HG03045 (cell line): ENCODE data around the gene SLC19A2.

Experiments
- ATAC-seq: cut with Tn5 transposase; IDR thresholded peaks from one replicate; pipeline ENCODE4 v1.9.1; 2021; ENCODE audit warnings: mild to moderate bottlenecking, moderate library complexity; ENCODE audit not compliant: unreplicated experiment

Gene SLC19A2

DNA sequence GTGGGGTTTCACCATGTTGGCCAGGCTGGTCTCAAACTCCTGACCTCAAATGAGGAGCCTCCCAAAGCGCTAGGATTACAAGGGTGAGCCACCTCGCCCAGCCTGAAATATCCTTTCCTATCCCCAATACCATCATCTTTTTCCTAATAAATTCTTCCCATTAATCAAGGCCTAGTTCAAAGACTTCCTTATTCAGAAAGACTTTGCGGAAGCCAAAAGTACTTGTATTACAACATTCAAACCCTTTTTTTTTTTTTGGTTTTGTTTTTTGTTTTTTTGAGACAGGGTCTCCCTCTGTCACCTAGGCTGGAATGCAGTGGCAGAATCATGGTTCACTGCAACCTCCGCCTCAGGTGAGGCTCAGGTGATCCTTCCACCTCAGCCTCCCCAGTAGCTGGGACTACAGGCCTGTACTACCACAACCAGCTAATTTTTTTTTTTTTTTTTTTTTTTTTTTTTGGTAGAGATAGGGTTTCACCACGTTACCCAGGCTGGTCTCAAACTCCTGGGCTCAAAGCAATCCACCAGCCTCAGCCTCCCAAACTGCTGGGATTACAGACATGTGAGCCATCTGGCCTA, 7.6 kb downstream of the SLC19A2 start:
- ATAC-seq: no peak

DNA sequence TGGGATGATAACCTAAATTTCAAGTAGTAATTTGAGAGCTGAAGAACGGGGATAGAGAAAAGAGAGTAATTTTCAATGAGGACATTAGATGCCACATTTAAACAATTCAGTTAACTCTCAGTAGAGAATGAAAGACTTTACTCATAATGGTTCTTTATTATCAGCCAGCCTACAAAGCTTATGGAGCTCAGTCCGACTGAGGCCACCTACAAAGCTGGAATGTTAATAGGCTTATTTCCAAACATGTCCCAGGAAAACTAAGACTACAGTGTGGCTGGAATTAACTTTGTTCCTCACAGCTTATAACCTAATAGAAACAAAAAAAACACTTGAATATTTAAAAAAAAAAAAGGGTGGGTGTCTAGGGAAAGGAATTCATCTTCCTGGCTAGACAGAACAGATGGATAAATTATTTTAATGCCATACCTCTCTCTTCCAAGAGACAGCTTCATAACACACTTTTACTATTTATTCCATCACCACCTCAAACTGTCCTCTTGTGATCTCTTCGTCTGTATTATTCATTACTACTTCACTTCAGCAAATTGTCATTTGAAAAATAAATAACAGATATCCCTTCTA, 9.8 kb downstream of the SLC19A2 start:
- no peak for ATAC-seq

DNA sequence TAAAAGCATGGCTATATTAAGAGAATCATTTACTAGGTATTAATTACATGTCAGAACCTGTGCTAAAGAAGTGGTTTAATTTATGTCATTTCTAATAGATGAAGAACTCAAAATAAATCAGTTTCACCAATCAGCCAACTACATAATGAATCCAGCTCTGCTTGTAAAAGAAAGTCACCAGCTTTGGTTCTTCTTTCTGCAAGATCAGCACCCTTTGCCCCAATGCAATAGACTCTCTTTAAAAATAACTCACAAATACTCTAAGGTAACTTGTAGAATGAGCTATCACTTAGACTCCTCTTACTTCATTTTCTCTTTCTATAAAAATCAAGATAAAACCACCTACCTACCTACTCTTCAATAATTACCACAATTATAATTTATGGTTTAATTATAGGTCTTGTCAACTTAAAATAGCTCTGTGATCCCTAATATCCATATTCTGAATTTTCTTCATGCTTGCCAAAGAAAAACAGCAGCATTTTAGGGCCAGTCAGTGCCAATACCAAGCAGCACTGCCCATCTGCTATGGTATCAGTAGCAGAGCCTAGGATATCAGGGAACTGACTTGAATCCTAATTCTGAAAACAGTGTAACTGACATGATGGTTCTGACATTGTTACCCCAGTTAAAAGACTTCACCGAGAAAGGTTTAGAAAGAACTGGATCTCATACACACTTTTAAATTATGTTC, 11.3 kb downstream of the SLC19A2 start:
- no peak for ATAC-seq

DNA sequence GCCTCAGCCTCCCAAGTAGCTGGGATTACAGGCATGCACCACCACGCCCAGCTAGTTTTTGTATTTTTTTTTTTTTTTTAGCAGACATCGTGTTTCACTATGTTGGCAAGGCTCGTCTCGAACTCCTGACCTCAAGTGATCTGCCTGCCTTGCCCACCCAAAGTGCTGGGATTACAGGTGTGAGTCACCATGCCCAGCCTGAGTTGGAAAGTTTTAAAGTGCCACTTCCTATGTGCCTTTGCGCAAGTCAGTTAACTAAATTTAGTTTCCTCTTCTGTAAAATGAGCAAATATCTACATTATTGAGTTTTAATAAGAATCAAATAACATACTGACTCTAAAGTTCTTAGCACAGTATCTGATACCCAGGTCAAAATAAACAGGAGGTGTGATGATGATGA, 12.4 kb downstream of the SLC19A2 start:
- ATAC-seq: no peak

DNA sequence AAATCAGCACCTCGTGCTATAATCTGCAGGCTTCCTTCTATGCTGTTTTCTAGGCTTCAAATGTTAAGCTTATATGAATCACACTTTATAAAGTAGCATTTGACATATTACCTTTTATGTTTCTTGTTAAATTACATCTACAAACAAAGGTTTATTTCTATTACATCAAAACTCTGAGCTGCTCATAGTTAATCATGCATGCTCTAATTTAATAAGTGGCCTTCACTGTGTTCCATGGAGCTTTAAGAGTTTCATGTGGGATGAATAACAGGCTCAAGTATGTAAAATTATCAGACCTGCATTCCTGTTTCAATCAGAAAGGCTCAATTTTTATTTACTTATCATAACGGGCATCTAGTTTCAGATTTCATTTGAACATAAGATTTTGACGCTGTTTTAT, 13.0 kb downstream of the SLC19A2 start:
- ATAC-seq: no peak

DNA sequence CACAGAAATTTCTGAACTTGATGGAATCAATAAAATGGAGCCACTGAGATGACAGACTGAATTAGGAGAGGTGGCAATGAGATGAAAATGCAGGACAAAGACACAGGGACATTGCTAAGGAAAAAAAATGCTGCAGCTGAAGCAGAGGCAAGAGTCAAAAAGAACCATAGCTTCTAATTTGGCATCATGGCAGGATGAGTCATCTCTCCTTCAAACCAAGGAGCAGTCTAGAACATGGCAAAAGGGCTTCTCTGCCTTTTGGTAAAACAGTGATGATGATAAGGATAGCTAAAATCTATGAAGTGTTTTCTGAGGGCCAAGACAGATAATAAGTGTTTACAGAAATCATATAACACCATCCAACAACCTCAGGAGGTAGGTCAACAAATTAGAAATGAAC, 16.8 kb downstream of the SLC19A2 start:
- ATAC-seq: no peak

DNA sequence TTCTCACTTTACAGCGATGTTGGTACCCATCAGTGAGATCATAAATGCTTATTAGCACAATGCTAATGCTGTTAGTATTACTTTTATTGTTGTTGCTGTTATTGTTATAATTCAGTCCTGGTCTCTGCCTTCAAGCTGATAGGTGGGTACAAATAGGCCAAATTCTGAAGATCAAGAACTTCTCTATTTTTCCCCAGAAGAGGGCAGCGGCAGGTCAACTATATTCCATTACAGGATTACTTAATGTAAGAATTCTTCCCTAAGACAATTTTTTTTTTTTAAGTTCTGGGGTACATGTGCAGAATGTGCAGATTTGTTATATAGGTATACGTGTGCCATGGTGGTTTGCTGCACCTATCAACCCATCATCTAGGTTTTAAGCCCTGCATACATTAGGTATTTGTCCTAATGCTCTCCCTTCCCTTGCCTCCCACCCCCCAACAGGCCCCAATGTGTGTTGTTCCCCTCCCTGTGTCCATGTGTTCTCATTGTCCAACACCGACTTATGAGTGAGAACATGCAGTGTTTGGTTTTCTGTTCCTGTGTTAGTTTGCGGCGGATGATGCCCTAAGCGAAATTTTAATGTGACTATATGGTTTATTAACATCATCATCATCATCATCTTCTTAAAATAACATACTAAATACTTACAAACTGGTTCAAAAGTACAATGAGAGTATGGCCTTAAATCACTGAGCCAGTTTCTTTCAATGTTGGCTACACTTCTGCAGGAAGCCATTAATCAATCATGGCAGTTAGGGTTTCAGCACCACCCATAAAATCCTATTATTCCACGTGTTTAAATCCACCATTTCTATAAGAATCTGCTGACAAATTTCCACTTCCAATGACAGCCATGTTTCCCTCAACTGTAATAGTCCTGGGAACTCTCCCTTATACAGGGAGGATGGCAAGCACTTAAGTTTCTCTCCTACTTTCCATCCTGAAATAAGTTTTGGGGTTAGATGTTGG, 19.2 kb downstream of the SLC19A2 start:
- ATAC-seq: no peak

DNA sequence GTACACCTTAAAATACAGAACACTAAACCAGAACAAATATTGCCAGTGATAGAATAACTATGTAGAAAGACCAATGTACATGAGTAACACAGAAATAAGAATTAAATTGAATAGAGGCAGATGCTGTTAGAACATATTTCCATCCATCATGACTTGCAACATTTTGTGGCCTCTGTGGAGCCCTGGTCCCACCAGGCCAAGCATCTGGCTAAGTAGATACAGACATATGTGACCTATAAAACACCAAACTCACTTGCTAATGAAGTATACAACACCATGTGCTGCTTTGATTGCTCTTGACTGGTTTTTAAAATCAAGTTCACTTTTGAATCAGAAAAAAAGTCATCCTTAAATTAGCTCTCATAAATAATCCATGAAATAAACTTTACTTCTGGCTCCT, 20.5 kb downstream of the SLC19A2 start:
- ATAC-seq: no peak

DNA sequence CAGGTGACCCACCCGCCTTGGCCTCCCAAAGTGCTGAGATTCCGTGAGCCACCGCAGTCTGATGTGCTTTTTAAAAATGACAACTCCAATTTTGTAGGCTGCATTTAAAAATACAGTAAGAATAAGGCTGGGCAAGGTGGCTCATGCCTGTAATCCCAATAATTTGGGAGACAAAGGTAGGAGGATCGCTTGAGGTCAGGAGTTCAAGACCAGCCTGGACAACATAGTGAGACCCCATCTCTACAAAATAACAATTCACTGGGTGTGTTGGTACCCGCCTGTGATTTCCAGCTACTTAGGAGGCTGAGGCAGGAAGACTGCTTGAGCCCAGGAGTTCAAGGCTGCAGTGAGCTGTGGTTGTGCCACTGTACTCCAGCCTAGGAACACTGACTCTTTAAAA, 23.4 kb downstream of the SLC19A2 start:
- no peak for ATAC-seq

DNA sequence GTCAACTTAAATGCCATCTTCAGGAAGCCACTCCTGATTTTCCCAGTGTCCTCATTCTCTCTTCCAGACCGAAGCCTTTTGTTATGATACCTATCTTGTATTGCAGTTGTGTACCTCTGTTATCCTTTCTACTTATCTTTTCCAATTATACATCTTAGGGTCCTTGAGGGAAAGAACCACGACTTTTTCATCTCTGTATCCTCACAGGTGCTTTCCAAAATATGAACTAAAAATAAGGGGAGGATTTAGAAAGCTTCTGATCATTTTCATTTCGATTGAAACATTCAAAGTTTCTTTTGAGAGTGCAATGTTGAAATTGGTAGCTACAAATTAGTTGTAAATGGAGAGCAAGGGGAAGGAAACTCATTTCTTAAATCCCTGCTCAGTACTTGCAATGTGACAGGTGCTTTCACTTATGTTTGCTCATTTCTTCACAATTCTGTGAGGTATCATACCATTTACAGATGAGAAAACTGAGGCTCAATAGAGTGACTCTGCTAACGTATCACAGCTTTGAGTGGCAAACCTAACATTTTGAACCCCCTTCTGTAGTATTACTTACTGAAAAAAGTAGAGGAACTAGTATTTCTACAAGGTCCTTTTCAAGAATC, 24.2 kb downstream of the SLC19A2 start:
- no peak for ATAC-seq

DNA sequence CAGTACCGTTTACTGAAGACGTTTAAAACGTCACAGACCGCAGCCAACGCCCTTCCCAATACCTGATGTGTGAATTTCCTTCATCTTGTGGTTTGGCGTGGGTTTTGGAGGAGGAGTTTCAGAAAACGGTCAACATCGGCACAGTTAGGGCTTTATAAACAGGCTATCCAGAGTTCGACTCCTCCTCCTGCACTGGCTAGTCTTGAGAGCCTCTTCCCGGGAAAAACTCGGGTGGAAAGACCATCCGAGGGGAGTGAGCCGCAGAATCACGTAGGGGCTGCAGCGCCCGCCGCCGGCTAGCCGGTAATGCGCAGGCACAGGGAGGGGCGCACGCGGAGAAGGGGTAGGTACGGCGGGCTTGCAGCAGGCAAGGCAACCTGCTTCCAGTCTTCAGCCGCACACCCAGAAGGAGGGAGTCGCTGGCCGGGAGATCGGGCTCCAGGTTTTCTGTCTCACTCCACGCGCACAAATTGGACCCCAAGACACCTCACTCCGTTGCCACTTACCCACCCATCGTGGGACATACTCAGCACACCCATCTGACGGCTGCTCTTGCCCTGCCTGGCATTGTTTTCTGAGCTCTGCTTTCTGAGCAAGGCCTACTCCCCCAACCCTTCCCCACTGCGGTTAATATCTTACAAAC, 25.4 kb downstream of the SLC19A2 start:
- ATAC-seq: no peak

DNA sequence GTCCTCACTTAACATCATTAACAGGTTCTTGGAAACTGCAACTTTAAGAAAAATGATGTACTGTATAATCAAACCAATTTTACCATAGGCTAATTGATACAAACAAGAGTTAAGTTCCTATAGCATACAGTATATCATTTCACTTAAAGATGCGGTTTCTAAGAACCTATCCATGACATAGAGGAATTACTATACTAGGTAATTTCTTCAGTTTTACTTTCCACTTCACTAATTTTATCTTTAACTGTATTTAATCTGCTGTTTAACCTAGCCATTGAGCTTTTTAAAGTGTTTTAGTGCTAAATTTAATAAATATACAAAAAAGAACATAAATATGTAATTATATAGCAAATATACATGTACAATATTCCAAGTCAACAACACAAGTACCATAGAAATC, 28.3 kb downstream of the SLC19A2 start:
- ATAC-seq: no peak

DNA sequence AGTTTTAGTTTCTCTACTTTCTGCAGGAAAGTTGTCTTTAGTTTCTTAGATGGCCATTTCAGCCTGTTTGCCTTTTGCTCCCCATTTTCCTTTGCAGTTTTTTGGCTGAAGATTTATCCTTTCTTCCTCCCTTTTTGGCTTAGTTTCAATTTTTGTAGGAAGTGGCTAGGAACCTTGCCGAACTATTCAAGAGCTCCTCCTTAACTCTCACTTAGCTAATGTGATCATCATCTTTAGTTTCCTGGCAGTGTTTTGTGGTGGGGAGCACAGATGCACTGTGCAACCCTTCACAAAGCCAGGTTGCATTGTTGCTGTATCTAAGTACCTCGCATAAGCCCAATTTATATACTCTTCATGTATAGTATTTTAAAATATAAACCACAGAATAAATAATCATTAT, 29.7 kb downstream of the SLC19A2 start:
- ATAC-seq: no peak

DNA sequence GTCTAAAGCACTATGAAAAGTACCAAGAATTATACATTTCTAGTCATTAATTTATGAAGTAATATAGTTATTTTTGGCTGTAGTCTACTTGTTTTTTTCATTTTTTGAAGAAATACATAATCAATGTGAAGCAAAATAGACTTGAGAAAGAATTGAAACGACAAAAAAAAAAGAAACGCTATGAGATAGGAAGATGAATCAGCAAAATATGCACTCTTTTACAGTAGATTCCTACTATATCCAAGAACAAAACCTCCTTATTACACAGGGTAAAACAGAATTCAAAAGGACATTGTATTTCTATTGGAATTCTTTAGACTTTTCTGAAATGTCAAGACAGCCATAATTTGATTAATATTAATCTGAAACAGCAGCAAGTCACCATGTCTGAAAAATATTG, 32.8 kb downstream of the SLC19A2 start:
- no peak for ATAC-seq

DNA sequence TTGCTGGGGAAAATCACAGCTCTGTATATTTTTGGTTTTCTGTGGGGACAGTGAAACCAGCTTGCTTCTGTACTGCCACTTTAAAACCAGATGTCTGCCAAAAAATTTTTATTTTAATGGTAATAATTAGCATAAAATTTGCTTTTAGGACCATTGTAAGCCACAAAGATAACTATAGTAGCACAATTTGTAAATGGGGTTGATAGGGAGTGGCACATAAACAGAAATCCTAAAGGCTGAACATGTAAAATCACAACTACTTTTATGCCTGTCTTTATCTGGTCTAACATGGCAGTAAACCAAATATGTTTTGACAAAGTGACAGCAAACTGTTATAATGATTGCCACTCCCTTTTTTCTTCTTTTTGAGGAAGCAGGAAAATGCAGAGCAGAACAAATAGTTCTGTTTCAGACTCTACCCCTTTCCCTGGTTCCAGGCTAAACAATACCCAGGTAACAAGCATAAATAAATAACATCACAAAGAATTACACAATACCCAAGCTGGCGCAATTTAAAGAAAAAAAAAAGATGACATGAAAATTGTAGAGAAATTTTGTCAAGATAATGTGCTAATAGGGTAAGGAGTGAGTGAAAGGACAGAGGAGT, 34.4 kb downstream of the SLC19A2 start:
- ATAC-seq: no peak

DNA sequence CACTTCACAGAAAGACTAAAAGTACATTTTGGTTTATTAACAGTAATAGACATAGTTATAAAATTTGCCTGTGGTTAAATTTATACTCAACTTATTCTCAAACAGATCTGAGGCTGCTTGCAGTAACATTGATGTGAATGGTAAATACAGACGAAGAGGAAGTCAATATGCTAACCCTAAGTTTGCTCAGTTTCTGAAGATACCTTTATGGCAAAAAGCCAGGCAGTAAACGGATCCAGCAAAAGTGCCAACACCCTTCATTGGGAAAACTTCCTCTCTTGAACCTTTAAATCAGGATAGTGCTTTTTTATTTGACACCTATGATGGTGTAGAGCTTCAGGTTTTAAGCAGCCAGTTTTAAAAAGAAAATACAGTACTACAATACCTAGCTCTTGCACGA, 41.8 kb downstream of the SLC19A2 start:
- ATAC-seq: no peak

DNA sequence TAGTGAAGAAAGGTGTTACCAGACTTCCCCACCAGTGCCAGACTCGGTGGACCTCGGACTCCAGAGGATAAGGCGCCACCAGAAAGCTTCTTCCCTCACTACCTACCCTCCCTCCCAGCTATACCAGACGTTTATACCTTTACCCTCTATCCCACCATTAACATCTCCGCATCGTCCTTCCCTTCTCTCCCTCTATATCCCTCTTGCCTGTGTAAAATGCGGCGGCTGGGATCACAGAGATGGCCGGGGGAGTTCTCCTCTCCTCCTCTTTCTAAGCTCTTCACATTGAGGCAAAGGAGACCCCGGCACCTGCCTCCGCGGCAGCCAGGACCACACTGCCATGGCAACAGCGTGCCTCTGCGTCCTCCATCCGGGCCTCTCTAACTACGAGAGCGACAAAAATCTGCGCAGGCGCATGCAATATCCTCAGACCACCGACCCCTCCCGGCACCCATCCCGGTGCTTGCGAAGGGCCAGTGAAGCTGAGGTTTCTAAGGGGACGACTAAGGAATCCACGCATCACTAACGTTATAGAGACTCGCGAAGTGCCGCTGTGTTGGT, 58.6 kb downstream of the SLC19A2 start, which contains the start of gene CCDC181:
TSS of gene CCDC181 (minus strand) at position 394 of the 561 bp plus-strand sequence. CDS start 2,547 bp downstream, outside the sequence.
- ATAC-seq: peak; percentile 91

DNA sequence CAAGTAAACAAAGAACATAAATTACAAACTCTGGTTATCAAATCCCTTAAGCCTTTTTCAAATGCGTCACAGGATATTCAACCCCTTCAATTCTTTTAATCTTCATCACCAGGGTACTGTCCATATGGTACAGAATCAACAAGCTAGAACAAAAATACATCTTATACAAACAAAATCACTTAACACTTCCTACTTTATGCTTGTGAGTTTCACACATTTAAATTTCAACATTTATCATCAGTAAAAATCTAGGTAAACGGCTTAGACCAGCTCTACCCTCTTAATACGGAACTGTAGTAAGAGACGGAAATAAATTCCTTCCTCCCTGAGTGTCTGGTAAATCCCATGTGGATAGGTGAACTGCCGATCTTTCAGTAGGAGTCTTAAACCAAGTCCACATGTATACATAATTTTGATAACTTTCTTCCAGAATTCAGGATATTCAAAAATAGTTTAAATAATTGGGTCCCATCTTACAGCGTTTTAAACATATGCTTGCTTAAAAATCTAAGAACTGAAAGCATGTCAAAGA, 59.5 kb downstream of the SLC19A2 start:
- ATAC-seq: no peak

DNA sequence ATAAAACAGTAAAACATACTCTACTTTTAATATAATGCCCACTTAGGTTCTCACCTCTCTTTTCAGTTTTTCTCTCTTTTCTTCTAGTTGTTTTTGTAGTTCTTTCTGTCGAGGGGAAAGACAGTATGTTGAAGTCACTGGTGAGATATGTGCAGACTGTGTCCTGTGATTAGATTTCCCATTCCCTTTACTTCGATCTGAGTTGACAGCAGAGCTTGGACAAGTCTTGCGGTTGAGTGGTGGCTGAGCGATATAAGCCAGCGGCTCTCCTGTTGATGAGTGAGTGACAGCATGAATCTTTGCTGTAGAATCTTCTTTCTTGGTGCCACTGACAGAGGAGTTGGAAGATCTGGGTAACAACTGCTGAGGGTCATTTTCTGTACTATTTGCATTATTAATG, 64.4 kb downstream of the SLC19A2 start:
- ATAC-seq: no peak
